Measurements from ENCODE around the gene SHROOM1. TPM values are rescaled to one million over a fixed set of nuclear protein-coding genes. Genes with fewer than 3 reads are reported as not detected.

Gene SHROOM1
- total RNA-seq, 1 experiment from 2014 or later, result 16.4 TPM

GRCh38 chr5:132832612-132833011 is 2.2 kb upstream of the SHROOM1 start:
- no peak overlapping the region for H3K4me3 ChIP-seq
- H3K9me3 ChIP-seq, result no peaks in the 10 kb centered on the region
- no peak for DNase-seq
- H3K27me3 ChIP-seq, result no peaks in the 10 kb centered on the region
- peaks cover 7% of the 10 kb centered on the region for H3K36me3 ChIP-seq

DNA sequence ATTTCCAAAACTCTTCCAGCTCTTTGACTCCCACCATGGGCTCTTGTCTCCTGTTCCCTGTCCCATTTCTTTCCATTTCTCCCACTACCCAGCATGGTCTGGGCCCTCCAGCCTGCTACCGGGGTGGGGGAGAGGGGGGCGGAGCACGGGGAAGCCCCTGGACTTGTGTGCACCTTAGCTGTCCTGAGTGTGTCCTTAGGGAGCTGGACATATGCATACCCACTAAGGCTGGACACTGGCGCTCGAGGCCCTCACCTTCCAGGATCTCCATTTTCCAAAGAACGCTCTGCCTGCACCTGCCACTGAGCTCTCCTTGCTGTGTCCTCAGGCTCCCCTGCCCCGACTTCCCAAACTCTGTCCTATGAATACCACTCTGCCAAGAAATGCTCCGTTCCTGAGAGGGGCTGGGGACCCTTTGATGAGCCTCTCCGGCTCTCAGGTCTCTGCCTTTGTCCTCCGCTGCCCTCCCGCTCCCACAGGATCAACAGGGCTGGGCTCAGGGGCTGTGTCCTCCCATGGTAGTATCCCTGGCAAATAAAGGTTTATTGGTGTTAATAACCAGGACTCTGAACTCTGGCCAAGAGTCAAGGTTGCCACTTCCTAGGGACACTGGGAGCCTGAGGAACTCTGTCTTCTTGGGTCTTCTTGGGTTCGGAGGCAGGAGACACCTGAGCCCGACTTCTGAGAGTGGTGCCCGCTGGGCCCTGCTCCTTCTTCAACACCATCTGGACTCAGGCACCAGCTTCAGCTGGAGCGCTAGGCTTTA is 831 bp upstream of the SHROOM1 start:
- DNase-seq, result no peak
- Histone ChIP-seq H3K4me3 (peak overlapping the region; percentile 51), H3K36me3 (peaks cover 7% of the 10 kb centered on the region), H3K9me3 (no peaks in the 10 kb centered on the region), H3K27me3 (no peaks in the 10 kb centered on the region)

GRCh38 chr5:132829742-132830435 is 558 bp downstream of the SHROOM1 start:
- DNase-seq, result peak; percentile 84
- Histone ChIP-seq H3K36me3 (peaks cover 10% of the 10 kb centered on the region), H3K27me3 (no peaks in the 10 kb centered on the region), H3K9me3 (no peaks in the 10 kb centered on the region), H3K4me3 (peak overlapping the region; percentile 51)

- H3K36me3 ChIP-seq, result peaks cover 13% of the 10 kb centered on the region
- peak overlapping the region; percentile 51 for H3K4me3 ChIP-seq
- no peaks in the 10 kb centered on the region for H3K9me3 ChIP-seq
- no peaks in the 10 kb centered on the region for H3K27me3 ChIP-seq
- no peak for DNase-seq
Observed at GRCh38 chr5:132828846-132829494, 1.5 kb downstream of the SHROOM1 start.

DNA sequence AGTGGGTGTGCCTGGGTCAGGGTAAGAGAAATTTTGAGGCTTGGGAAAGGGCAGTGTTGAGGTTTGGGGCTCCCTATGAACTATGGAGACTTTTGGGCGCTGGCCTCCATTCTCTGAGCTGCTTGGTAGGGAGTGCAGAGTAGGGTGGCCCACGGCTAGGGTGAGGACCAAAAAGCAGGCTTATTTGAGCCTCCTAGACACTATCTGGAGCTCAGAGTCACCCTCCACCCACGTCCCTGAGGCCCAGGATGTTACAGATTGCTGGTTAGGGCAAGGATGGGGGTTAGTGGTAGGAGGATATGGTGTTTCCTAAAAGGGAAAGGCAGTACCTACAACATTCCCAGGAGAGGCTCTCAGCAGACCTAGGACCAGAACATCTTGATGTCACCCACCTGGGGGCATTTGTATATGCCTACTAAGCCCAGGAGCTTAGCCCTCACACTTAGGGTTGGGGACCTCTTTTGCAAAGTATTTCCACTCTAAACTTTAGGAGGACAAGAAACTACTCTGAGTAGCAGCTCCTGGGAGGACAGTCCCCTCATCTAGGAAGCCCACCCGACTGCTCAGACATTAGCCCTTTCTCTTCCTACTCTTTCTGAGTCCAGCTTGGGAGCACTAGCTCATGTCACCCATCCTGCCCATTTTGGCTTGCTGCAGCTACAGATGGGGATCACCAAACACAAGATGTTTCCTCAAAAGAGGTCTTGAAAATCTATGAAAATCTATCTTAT is 2.3 kb downstream of the SHROOM1 start:
- H3K36me3 ChIP-seq, result peaks cover 13% of the 10 kb centered on the region
- H3K27me3 ChIP-seq, result no peaks in the 10 kb centered on the region
- H3K9me3 ChIP-seq, result no peaks in the 10 kb centered on the region
- H3K4me3 ChIP-seq, result no peak overlapping the region
- no peak for DNase-seq

DNA sequence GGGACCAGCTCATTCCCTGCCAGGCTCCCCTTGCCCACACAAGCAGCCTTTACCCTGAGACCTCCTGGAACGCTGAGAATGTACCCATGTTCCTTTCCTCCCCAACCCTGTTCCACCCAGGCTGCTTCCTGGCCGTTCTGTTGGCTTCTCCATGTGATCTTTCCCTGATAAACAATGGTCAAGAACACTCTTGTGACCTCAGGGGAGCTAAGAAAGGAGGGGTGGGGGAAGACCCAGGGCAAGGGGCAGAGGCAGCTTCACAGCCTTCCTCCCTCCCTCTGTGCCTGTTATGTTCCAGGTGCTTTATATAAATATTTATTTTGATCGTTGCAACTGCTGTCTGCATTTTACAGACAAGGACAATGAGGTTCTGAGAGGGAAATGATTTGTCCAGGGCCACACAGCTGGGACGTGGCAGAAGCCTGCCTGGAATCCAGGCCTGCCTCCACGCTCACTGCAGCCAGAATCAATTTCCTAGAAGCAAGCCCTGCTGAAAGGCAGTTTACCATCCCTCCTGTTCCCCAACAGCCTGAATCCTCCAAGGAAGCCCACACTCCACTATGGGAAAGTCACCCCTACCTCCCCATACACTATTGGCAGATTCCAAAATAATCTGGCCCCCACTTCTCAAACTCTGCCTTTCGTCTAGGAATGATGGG is 3.9 kb downstream of the SHROOM1 start:
- DNase-seq, result no peak
- Histone ChIP-seq H3K36me3 (peaks cover 13% of the 10 kb centered on the region), H3K4me3 (no peak overlapping the region), H3K9me3 (no peaks in the 10 kb centered on the region), H3K27me3 (no peaks in the 10 kb centered on the region)

GRCh38 chr5:132825834-132826391 is 4.5 kb downstream of the SHROOM1 start:
- no peak overlapping the region for H3K4me3 ChIP-seq
- H3K9me3 ChIP-seq, result no peaks in the 10 kb centered on the region
- no peak for DNase-seq
- peaks cover 13% of the 10 kb centered on the region for H3K36me3 ChIP-seq
- H3K27me3 ChIP-seq, result no peaks in the 10 kb centered on the region

DNA sequence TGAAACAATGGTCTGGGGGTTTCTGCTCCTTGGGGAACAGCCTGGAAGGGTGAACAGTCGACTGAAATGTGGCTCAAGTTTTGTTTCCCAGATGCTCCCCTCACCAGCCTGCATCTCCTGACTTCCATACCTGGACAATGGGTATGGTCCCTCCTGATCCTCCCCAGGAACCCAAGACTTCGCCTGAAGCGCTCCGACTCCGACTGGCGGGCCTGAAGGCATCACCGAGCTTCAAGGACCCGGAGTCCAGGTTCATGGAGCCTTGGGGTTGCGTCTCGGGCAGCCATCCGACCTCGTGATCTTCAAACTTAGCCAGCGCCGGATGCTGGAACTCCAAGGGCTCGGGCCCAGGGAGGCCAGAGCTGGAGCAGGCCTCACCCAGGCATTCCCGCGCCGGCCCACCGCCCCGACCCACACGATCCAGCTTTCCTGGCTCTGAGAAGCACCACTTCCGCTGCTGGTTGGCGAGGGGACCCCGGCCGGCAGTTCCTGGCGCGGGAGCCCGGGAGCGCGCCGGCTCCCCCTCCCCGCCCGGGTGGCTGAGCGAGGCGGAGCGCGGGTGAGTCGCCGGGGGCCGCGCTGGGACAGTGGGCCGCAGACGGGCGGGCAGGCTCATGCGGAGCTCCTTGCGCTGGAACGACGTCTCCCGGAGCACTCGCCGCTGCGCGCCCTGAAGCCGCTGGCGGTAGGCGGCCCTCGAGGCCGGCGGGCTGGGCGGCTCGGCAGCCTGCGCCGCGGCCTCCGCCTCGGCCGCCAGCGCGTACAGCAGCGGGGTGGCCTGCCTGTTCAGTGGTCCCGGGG is 5.2 kb downstream of the SHROOM1 start:
- Histone ChIP-seq H3K36me3 (peaks cover 13% of the 10 kb centered on the region), H3K27me3 (no peaks in the 10 kb centered on the region), H3K9me3 (no peaks in the 10 kb centered on the region), H3K4me3 (no peak overlapping the region)
- DNase-seq, result no peak

DNA sequence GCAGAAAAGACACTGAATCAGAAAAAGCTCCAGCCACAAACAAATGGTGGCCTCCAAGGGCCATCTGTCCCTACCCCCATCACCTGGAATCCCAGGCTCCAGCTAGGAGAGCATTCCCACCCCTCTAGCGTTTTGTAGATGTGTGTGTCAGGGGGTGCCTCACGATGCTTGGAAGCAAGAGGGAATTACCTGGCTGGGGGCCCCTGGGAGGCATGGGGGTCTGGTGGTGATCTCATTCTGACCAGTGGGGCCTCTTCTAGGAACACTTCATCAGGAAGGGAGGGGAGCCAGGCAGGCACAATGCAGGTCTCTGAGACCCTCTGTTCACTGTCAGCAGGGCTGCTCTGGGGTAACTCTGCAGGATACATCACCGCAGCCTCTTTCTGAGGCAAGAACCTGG is 6.0 kb downstream of the SHROOM1 start:
- peaks cover 13% of the 10 kb centered on the region for H3K36me3 ChIP-seq

GRCh38 chr5:132823481-132824050 is 6.9 kb downstream of the SHROOM1 start:
- no peaks in the 10 kb centered on the region for H3K9me3 ChIP-seq
- no peaks in the 10 kb centered on the region for H3K27me3 ChIP-seq
- H3K36me3 ChIP-seq, result peaks cover 10% of the 10 kb centered on the region
- no peak for DNase-seq
- no peak overlapping the region for H3K4me3 ChIP-seq

More for the DNA sequence above, 6.0 kb downstream of the SHROOM1 start:
- DNase-seq, result no peak
- H3K27me3 ChIP-seq, result no peaks in the 10 kb centered on the region
- no peak overlapping the region for H3K4me3 ChIP-seq
- no peaks in the 10 kb centered on the region for H3K9me3 ChIP-seq

GRCh38 chr5:132822650-132823480 is 7.6 kb downstream of the SHROOM1 start:
- Histone ChIP-seq H3K4me3 (no peak overlapping the region), H3K27me3 (no peaks in the 10 kb centered on the region), H3K9me3 (no peaks in the 10 kb centered on the region), H3K36me3 (peaks cover 6% of the 10 kb centered on the region)
- no peak for DNase-seq

DNA sequence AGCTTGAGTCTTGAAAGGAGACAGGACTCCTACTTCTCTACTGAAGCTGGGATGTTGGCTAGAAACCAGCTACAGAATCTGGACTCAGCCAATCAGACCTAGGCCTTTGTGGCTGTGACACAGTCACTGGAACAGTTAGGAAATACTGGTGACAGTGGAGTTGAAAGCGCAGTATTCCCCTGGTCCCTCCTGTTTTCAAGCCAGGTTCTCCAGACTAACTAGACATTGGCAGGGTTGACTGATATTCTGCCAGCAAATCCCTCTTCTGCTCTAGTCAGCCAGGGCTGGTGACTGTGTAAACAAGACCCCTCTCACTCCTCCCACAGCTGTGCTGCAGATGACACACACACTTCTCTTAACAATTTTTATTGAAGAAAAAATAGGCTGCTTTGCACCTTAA is 8.7 kb downstream of the SHROOM1 start:
- H3K36me3 ChIP-seq, result peaks cover 6% of the 10 kb centered on the region
- no peaks in the 10 kb centered on the region for H3K27me3 ChIP-seq
- no peak overlapping the region for H3K4me3 ChIP-seq
- DNase-seq, result peak; percentile 62
- H3K9me3 ChIP-seq, result no peaks in the 10 kb centered on the region

- no peaks in the 10 kb centered on the region for H3K9me3 ChIP-seq
- DNase-seq, result no peak
- peaks cover 6% of the 10 kb centered on the region for H3K36me3 ChIP-seq
- H3K27me3 ChIP-seq, result no peaks in the 10 kb centered on the region
- no peak overlapping the region for H3K4me3 ChIP-seq
Observed at GRCh38 chr5:132821350-132821749, 9.1 kb downstream of the SHROOM1 start.

GRCh38 chr5:132820162-132820754 is 10.2 kb downstream of the SHROOM1 start:
- Histone ChIP-seq H3K27me3 (no peaks in the 10 kb centered on the region), H3K36me3 (peaks cover 6% of the 10 kb centered on the region; the same call in 1 of the 2 replicates), H3K4me3 (no peak overlapping the region), H3K9me3 (no peaks in the 10 kb centered on the region)
- DNase-seq, result peak; percentile 86
